Hematopoietic multipotent progenitor cell treated with erythropoietin and hydrocortisone succinate and interleukin-3 and kit ligand, for 4 days (in vitro differentiated cells): ENCODE data around the gene PMFBP1.
A peak's percentile ranks its signal among the peaks of the same experiment; 100 is the strongest.
"Not testable (repeated sequence)": the region's sequence is repeated elsewhere in the genome, so short reads cannot be mapped to it uniquely, and the experiment has no call there.

Source experiments
- DNase-seq: peaks from one replicate; pipeline ENCODE4 v3.0.0-alpha.2; 2015

The PMFBP1 gene

DNA sequence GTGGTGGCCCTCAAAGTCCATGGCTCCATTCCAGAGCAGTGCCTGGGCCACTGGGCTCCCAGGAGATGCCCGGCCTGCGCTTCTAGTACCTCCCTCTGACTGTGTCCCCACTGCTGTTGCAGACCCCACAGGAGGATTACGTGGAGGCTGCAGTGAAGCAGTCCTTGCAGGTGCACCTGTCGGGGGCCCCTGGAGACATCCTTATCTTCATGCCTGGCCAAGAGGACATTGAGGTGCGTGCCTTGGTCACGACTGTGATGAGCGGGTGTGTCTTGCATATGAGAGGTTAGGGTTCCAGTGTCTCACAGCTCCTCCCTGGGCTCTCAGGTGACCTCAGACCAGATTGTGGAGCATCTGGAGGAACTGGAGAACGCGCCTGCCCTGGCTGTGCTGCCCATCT is 67.0 kb downstream of the PMFBP1 start:
- DNase-seq = no peak

DNA sequence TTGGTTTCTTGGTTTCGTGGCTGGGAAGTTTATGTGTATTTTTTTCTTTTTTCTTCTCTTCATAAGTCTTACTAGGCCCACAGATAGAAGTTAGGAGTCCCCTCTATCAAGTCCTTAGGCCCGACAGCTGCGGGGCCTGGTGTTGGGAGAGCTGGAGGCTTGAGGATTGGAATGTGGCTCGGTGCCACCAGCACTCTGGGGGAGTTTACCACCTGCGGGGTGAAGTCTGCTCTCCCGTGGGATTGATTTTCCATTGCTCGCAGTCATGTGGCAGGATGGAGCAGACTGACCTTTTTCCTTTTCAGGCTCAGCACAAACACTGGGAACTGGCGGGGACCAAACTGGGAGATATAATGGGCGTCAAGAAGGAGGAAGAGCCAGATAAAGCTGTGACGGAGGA is 70.8 kb downstream of the PMFBP1 start:
- DNase-seq = no peak

DNA sequence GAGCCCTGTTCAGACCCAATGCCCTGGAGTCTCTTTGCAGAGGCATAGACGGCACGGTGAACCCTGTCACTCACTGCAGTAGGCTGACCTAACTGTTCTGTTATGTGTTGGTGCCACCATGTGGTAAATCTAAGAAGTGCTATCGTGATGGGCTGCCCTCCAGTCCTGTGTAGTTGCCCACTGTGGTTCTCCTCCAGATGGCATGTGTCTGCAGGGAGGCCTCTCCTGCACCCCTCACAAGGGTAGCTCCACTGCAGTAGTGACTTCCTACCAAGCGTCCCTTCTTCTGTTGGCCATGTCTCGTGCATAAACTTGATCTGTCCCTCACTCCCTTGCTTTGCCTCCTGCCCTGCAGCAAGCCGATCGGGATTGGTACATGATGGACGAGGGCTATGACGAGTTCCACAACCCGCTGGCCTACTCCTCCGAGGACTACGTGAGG is 72.6 kb downstream of the PMFBP1 start:
- DNase-seq = peak; percentile 86

DNA sequence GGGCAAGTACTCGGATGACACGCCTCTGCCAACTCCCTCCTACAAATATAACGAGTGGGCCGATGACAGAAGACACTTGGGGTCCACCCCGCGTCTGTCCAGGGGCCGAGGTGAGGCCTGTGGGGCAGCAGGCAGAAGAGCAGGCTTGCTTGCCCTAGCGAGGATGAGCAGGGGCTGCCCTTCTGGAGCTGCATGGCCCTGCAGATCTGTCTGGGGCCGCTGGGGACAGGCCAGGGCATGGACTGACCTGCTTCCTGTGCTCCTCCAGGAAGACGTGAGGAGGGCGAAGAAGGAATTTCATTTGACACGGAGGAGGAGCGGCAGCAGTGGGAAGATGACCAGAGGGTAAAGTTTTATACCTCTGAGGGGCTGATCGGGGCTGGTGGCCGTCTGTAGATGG is 73.0 kb downstream of the PMFBP1 start:
- DNase-seq = no peak

DNA sequence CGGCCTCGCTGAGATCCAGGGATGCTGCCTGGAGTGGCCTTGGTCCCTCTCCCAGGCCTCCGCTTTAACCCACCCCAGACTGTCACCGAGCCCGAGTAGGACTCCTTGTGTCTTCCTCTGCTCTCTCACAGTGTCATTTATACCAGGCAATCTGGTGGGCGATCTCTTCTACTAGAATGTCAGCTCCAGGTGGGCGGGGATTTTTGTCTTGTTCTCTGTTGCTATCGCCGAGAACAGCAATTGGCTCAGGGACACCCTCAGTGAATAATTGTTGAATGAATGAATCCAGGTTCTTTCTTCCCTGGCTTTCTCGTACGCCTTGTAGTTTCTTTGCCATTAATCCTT is 77.7 kb downstream of the PMFBP1 start:
- DNase-seq = peak; percentile 58

DNA sequence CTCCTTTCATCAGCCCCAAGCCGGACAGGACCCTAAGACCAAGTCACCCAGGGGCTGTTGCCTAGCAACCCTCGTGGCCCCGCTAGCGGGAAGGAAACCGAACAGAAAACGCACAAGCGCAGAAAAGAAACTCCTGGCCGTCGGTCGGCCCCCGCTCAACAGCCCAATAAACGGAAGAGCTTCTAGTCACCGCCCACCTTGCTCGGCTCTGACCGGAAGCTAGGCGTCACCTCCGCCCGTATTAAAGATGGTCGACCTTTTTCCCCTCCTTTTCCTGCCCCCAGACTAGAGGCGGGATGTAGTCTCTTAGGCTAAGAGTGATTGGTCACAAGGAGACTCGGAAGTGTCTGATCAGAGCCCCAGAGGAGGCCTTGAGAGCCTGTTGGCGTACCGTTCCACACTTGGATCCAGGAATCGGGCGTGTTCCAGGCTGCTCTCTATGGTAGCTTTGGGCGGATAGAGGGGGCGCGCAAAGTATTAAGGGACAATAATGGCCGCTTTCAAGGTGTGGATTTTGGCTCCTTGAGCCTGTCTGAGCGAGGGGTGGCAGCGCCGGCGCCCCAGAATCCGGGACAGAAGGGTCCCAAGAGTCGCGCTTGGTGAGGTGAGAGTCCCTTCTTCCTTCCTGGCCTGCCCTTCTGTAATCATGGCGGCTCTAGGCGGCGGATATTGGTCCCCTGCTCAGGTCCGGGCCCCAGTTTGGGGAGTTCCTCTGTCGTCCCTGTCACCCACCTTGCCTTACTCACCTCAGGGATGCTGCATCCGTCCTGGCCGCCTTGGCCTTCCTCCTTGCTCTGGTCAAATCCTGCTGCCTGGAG is 78.3 kb downstream of the PMFBP1 start, which contains the start of the genes DHX38 and TXNL4B:
Gene DHX38, plus strand, starts transcription at position 400 of the 818 bp plus-strand sequence. CDS start 2,311 bp downstream, outside the sequence.
Gene TXNL4B, minus strand, starts transcription at position 173 of the 818 bp plus-strand sequence. CDS start 2,871 bp downstream, outside the sequence.
- peak; percentile 100 for DNase-seq

DNA sequence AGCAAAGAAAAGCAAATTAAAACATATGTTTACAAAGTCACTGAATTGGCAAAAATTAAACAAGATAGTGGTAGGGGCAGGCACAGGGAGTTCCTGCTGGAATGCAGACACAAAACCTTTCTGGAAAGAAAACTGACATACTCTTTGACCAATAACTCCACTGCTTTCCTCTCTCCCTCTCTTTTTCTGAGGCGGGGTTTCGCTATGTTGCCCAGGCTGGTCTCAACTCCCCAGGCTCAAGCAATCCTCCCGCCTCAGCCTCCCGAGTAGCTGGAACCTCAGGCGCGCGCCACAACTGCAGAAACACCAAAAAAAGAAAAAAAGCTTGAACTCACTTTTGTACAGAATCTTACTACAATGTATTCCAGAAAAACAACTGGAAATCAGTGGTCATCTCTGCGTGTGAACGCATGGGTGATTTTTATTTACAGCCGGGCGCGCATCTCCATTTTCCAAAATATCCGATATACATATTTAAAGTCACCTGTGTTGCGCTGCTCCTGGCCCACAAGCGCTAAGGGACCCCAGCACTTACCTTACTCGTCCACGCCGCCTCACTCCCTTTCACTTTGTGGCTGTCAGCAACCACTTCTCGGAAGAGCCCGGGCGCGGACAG is 79.0 kb downstream of the PMFBP1 start:
- DNase-seq = peak; percentile 64

DNA sequence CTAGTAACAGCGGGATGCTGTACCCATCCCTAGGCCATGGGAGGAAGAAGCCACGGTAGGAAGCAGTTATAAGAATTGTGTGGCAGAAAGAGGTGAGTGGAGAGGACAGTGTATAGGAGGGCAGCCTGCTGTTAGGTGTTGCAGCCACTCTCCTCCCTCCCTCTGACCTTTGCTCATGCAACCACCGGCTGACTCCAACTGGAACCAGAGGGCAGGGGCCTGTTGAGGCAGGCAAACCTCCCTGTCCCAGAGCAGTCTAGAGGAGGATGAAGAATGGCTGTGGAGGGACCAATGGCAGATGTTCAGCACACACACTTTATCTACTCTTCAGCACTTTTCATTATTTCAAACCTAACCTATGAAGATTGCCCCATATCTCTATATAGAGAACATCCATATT is 80.7 kb downstream of the PMFBP1 start:
- DNase-seq = no peak

DNA sequence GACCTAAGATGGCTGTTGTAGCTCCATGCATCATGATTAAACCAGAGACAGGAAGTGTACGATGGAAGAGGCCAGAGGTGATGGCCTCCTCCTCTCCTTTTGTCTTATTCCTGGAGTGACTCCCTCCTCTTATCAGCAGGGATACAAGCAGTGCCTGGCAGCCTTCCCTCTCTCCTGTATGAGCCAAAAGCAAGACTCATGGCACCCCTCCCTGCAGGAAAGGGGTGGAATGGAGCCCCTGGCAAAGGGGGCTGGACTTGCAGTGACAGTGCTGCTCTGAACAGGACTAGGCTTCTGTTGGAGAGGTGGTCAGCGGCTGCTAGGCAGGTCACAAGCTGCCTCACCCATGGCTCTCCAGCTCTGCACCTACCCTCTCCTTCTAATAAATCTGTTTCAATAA is 87.0 kb downstream of the PMFBP1 start:
- DNase-seq = no peak

DNA sequence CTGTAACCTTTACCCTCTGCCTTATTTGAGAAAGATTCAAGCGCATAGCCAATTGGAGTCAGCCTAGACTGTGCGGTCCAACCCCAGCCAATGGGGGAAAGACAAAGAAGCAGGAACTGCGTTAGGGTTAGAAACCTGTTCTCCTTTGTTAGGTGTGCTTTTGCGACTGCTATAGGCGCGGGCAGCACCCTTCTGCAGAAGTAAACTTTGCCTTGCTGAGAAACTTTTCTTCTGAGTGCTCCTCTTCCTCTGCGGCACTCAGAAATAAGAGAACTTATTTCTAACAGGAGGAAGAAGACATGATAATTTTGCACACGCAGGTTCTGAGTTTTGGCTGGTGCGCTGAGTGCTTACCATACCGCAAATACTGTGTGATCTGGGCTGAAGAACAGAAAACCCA is 87.5 kb downstream of the PMFBP1 start:
- DNase-seq = peak; percentile 25

DNA sequence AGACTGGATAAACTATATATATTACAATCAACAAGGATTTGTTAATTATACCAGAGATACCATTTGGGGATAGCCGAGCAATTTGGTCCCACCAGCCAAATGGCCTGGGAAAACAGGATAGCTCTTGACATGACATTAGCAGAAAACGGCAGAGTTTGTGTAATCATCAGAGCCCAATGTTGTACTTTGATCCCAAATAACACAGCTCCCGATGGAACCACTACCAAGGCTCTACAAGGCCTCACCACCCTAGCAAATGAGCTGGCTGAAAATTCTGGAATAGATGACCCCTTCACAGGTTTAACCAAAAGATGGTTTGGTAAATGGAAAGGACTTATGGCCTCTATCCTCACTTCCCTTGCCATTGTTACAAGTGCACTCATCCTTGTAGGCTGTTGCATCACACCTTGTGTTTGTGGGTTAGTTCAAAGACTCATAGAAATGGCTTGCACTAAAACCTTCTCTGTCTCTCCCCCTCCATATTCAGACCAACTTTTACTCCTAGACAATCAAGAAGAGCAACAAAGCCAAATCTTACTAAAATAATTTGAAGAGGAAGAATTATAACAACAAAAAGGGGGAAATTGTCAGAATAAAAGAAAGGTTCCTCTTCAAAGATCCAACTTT is 88.1 kb downstream of the PMFBP1 start:
- DNase-seq = no peak

DNA sequence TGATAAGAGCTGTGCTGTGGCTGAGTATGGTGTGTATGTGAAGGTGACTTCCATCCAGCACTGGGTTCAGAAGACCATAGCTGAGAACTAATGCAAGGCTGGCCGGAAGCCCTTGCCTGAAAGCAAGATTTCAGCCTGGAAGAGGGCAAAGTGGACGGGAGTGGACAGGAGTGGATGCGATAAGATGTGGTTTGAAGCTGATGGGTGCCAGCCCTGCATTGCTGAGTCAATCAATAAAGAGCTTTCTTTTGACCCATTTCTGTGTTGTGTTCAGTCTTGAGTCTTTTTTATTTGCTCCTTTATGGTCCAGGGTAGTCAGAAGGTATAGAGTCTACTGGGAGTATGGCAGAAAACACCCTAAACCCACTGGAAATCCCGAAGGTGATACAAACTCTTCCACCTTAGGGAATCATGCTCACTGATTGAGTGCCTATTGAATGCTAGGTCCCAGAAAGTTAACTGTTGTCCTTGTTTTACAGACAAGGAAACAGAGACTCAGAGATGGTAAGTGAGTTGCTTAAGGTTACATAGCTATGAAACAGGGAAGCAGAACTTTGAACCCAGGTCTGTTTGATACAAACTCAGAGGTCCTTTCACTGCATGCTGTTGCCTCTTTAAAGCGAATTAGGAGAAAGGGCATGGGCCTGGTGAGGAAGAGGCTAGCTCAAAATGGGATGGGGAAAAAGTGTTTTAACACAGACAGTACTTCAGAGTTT is 94.8 kb downstream of the PMFBP1 start:
- not testable (repeated sequence) for DNase-seq

DNA sequence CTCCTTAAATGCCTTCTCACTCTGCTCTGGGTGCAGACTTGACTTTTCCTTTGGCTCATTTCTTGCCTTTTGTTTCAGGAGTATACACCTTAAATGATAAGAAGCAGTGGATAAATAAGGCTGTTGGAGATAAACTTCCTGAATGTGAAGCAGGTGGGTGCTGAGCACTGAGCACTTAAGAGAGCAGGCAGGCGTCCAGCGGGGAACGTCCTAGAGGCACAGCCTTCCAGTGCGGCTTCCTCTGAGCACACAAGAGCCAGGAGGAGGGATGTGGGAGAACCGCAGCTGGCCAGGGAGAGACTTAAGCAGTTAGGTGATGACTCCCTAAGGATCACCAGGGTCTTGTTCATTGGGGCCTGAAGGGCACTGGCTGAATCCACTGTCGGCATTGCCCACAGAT is 96.9 kb downstream of the PMFBP1 start:
- not testable (repeated sequence) for DNase-seq

DNA sequence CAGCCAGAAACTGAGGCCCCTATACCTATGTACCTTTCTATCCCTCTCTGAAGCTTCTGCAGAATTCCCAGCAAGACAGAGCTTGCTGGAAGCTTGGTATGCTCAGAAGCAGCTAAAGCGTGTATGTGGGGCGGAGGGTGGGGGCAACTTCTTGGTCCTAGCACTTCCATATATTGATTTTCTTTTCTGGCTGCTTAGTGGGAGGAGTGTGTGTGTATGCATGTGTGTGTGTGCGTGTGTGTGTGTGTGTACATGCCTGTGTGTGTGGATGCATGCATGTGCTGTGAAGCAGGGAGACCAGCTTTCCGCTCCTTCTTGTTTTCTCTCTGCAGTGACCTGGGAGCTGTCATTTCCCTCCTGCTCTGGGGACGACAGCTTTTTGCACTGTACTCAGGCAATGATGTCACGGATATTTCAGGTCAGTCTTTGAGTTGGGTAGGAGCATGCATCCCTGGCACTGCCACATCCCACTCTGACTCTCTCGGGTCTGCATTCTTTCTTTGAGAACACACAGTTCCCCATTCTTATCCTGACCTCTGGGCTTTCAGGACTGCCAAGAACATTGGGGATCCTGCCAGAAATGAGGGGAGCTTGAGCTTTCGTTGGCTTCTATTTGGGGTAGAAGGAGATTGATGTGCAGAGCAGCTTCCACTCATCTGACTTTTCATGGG is 98.3 kb downstream of the PMFBP1 start:
- DNase-seq = no peak

DNA sequence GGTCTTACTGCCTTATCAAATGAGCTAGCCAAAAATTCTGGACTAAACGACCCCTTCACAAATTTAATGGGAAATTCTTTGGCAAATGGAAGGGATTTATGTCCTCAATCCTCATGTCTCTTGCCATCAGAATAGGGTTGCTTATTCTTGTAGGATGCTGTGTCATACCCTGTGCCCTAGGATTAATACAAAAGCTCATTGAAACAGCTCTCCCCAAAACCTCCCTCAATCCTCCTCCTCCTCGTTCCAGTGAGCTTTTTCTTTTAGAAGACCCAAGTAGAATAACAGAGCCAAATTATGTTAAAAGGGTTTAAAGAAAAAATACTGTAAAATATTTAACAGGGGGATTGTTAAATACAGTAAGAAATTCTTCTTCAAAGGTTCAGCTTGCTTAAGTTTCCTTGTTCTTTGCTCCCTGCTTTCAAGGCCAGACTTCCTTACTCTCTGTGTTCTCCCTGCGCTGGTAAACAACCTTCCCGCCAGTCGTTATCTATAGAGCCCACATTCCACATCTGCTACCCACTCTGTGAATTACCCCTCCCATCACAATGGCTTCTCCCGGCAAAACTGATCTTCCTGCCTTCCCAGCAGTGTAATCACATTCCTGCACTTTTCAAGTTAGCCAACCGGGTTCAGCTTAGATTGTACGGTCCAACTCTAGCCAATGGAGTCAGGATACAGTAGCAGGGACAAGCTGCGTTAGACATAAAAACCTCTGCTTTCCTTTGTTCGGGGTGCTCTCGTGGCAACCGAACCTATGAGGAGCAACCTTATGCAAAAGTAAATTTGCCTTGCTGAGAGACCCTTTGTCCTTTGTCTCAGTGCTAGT is 99.2 kb downstream of the PMFBP1 start:
- no peak for DNase-seq
